HEK293 (cell line): ENCODE data around the gene TST.

Source experiments
- CTCF ChIA-PET: fragments of 350-600 bp; formaldehyde crosslinking; extraction: SDS; loops from one replicate; lab custom pipeline; 2021; ENCODE audit warnings: antibody characterized with exemption; lab: Yijun Ruan, JAX
- POLR2A ChIA-PET: fragments of 300-600 bp; formaldehyde crosslinking; extraction: SDS; loops from one replicate; lab custom pipeline; 2020; ENCODE audit warnings: antibody characterized with exemption, inconsistent platforms; lab: Yijun Ruan, JAX
- H3K27ac ChIP-seq: fragments of 200-500 bp; sonication (Bioruptor generic); 2 replicates; pipeline ENCODE4 v1.5.1; 2014; ENCODE audit warnings: low read depth, low read length, control low read depth, inconsistent platforms; ENCODE audit errors: extremely low read depth
- H3K36me3 ChIP-seq, 2 experiments: fragments of 200-500 bp in 1 of 2; sonication (Bioruptor generic) in 1 of 2; 1 replicate in 1 of 2; 2 replicates in 1 of 2; pipeline ENCODE4 v1.5.1; 2014 to 2017; ENCODE audit warnings: inconsistent platforms in 2 of 2, low read length in 2 of 2; ENCODE audit not compliant: control insufficient read depth in 2 of 2, insufficient read depth in 1 of 2
- H3K4me1 ChIP-seq: fragments of 200-500 bp; sonication (Bioruptor generic); 2 replicates; pipeline ENCODE4 v1.5.1; 2014; ENCODE audit warnings: mild to moderate bottlenecking, low read length, inconsistent platforms; ENCODE audit not compliant: control insufficient read depth, insufficient read depth
- H3K4me3 ChIP-seq: 2 replicates; pipeline ENCODE4 v1.5.1; 2011; ENCODE audit warnings: low read depth, mild to moderate bottlenecking, control low read depth, low read length, moderate library complexity
- H3K9me3 ChIP-seq: fragments of 200-500 bp; sonication (Bioruptor generic); 2 replicates; pipeline ENCODE4 v1.5.1; 2014; ENCODE audit warnings: low read depth, low read length, inconsistent platforms; ENCODE audit not compliant: control insufficient read depth, insufficient read depth
- EGR2 ChIP-seq: fragments of 450-650 bp; formaldehyde crosslinking; IDR thresholded peaks from 2 replicates; pipeline ENCODE4 v1.5.1; 2016; ENCODE audit warnings: low read depth, missing biosample characterization, missing genetic modification characterization
- GLIS1 ChIP-seq: fragments of 450-650 bp; formaldehyde crosslinking; IDR thresholded peaks from 2 replicates; pipeline ENCODE4 v1.5.1; 2016; ENCODE audit warnings: missing biosample characterization, missing genetic modification characterization
- ZBTB7A ChIP-seq: fragments of 450-650 bp; formaldehyde crosslinking; IDR thresholded peaks from 2 replicates; pipeline ENCODE4 v1.5.1; 2016; ENCODE audit warnings: low read depth, missing biosample characterization, missing genetic modification characterization
- ZIC2 ChIP-seq: fragments of 450-650 bp; formaldehyde crosslinking; IDR thresholded peaks from 2 replicates; pipeline ENCODE4 v1.5.1; 2016; ENCODE audit warnings: missing biosample characterization, missing genetic modification characterization
- ZNF2 ChIP-seq: fragments of 450-650 bp; formaldehyde crosslinking; IDR thresholded peaks from 2 replicates; pipeline ENCODE4 v1.5.1; 2016; ENCODE audit warnings: missing biosample characterization, missing genetic modification characterization
- ZNF664 ChIP-seq: fragments of 450-650 bp; formaldehyde crosslinking; IDR thresholded peaks from 2 replicates; pipeline ENCODE4 v1.5.1; 2016; ENCODE audit warnings: missing biosample characterization, missing genetic modification characterization
- ZNF768 ChIP-seq: fragments of 450-650 bp; formaldehyde crosslinking; IDR thresholded peaks from 2 replicates; pipeline ENCODE4 v1.5.1; 2018; ENCODE audit warnings: missing biosample characterization, mild to moderate bottlenecking, missing genetic modification characterization
- ZSCAN23 ChIP-seq: fragments of 450-650 bp; formaldehyde crosslinking; IDR thresholded peaks from 2 replicates; pipeline ENCODE4 v1.5.1; 2016; ENCODE audit warnings: missing biosample characterization, missing genetic modification characterization
- ZXDB ChIP-seq: fragments of 450-650 bp; formaldehyde crosslinking; IDR thresholded peaks from 2 replicates; pipeline ENCODE4 v1.5.1; 2016; ENCODE audit warnings: missing biosample characterization, missing genetic modification characterization

The TST gene

GRCh38 chr22:37032535-37033460 is 13.6 kb upstream of the TST start:
- CTCF ChIA-PET: interaction anchor here (0.5 to 4.6 kb wide), 12 partner anchors 9 to 503 kb away, joined by 3 to 39 read pairs (median 5); partner anchors contain the start of genes MPST and TST
- no peaks in the 10 kb centered on the region for H3K4me1 ChIP-seq
- TF ChIP-seq ZIC2 (tag by site-specific recombination): peak; percentile 51
- TF ChIP-seq ZSCAN23: no peak
- TF ChIP-seq, all 188 proteins: peak for 1
- POLR2A ChIA-PET: interaction anchor here (0.7 to 2.6 kb wide), 3 partner anchors 10 to 18 kb away, joined by 3 to 13 read pairs (median 3); partner anchors contain the start of genes KCTD17, MPST and TST
- peaks cover 0 to 19% of the 10 kb centered on the region in 2 experiments; a peak in 1 of 3 replicates for H3K36me3 ChIP-seq
- H3K4me3 ChIP-seq: no peak overlapping the region
- H3K9me3 ChIP-seq: no peaks in the 10 kb centered on the region
- no peak overlapping the region for H3K27ac ChIP-seq

GRCh38 chr22:37032134-37032534 is 12.9 kb upstream of the TST start:
- H3K27ac ChIP-seq: no peak overlapping the region
- no peaks in the 10 kb centered on the region for H3K9me3 ChIP-seq
- H3K4me3 ChIP-seq: no peak overlapping the region
- POLR2A ChIA-PET: interaction anchor here (0.7 to 2.6 kb wide), 3 partner anchors 11 to 19 kb away, joined by 3 to 13 read pairs (median 3); partner anchors contain the start of genes KCTD17, MPST and TST
- no peak for TF ChIP-seq ZBTB7A (tag by site-specific recombination)
- TF ChIP-seq ZNF2 (tag by site-specific recombination): 0 out of 2 replicates have a peak, but pooled peaks have one; percentile 68
- TF ChIP-seq ZNF768 (tag by site-specific recombination): peak; percentile 76; the same call in 1 of the 2 replicates
- no peaks in the 10 kb centered on the region for H3K4me1 ChIP-seq
- CTCF ChIA-PET: interaction anchor here (0.5 to 4.6 kb wide), 12 partner anchors 8 to 503 kb away, joined by 3 to 39 read pairs (median 5); partner anchors contain the start of genes MPST and TST
- H3K36me3 ChIP-seq: peaks cover 3 to 26% of the 10 kb centered on the region in 2 experiments; a peak in 2 of 3 replicates

GRCh38 chr22:37030560-37031281 is 11.5 kb upstream of the TST start:
- CTCF ChIA-PET: interaction anchor here (0.6 to 4.6 kb wide), 9 partner anchors 10 to 144 kb away, joined by 3 to 39 read pairs (median 4); partner anchors contain the start of genes MPST and TST
- POLR2A ChIA-PET: interaction anchor here (0.9 to 2.6 kb wide), 3 partner anchors 12 to 169 kb away, joined by 3 to 13 read pairs (median 12); partner anchors contain the start of genes MPST and TST

GRCh38 chr22:37028692-37029674 is 9.7 kb upstream of the TST start:
- H3K27ac ChIP-seq: no peak overlapping the region
- CTCF ChIA-PET: interaction anchor here (0.6 to 4.6 kb wide), 7 partner anchors 9 to 176 kb away, joined by 3 to 39 read pairs (median 3); partner anchors contain the start of genes MPST and TST
- POLR2A ChIA-PET: interaction anchor here (0.7 to 1.9 kb wide), 3 partner anchors 10 to 401 kb away, joined by 3 to 12 read pairs (median 4); partner anchors contain the start of genes MPST and TST
- TF ChIP-seq ZNF664 (tag by site-specific recombination): peak; percentile 62
- peak; percentile 88 for TF ChIP-seq ZIC2 (tag by site-specific recombination)
- no peak for TF ChIP-seq ZXDB (tag by site-specific recombination)
- H3K4me1 ChIP-seq: no peaks in the 10 kb centered on the region
- H3K4me3 ChIP-seq: no peak overlapping the region
- no peaks in the 10 kb centered on the region for H3K9me3 ChIP-seq
- peaks cover 15 to 57% of the 10 kb centered on the region in 2 experiments for H3K36me3 ChIP-seq

More at GRCh38 chr22:37030560-37031281, 11.5 kb upstream of the TST start:
- Histone ChIP-seq H3K9me3 (no peaks in the 10 kb centered on the region), H3K27ac (no peak overlapping the region), H3K4me3 (no peak overlapping the region), H3K36me3 (peaks cover 9 to 40% of the 10 kb centered on the region in 2 experiments; a peak in 2 of 3 replicates), H3K4me1 (no peaks in the 10 kb centered on the region)
- TF ChIP-seq GLIS1 (tag by site-specific recombination) (peak; percentile 19; the same call in 1 of the 2 replicates), EGR2 (tag by site-specific recombination) (no peak)
